ENCODE data around the gene RPUSD4.

Gene RPUSD4

DNA sequence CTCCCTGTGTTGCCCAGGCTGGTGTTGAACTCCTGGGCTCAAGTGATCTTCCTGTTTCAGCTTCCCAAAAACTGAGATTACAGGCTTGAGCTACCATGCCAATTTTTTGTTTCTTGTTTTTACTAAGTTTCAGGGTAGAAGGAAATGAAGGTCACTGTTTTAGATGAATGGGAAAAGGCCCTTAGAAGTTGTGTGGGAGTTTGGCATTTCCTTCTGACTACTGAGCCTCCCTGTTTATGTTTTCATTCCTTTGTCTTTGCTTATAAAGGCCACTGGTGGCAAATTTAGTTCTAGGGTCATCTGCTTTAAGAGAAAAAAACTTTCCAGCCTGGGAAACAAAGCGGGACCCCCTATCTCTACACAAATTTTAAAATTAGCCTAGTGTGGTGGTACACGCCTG is 35.2 kb upstream of the RPUSD4 start:
- FAIRE-seq: no peak
- DNase-seq (ENCODE audit: insufficient read length, low spot score): no peak
- no peak for TF ChIP-seq CTCF (IDR thresholded peaks at IDR 0.05; ENCODE audit: insufficient read depth, missing control alignments)

DNA sequence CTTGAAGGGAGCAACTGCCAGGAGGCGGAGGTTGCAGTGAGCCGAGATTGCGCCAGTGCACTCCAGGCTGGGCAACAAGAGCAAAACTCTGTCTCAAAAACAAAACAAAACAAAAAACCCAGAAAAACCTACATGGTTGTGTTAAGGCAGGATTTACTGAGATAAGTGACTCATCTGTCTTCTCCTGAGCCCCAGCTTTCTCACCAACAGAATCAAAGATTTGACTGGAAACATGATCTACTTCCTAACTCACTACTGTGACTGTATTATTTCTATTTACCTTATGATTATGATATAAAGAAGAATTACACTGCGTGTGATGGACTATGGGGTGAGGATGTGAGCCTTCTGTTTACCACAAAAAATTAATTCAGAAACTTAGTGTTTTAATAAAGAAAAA is 21.9 kb upstream of the RPUSD4 start:
- DNase-seq (ENCODE audit: insufficient read length, low spot score): no peak
- no peak for TF ChIP-seq CTCF (IDR thresholded peaks at IDR 0.05; ENCODE audit: insufficient read depth, missing control alignments)
- FAIRE-seq: no peak

- FAIRE-seq (no peak), DNase-seq (ENCODE audit: insufficient read length, low spot score) (no peak)
- TF ChIP-seq CTCF (IDR thresholded peaks at IDR 0.05; ENCODE audit: insufficient read depth, missing control alignments): no peak
Observed at GRCh38 chr11:126232683-126233082, 21.2 kb upstream of the RPUSD4 start.

- DNase-seq (ENCODE audit: insufficient read length, low spot score): no peak
- FAIRE-seq: peak; percentile 58
- TF ChIP-seq CTCF (IDR thresholded peaks at IDR 0.05; ENCODE audit: insufficient read depth, missing control alignments): no peak
Observed at GRCh38 chr11:126231725-126232459, 20.4 kb upstream of the RPUSD4 start.

DNA sequence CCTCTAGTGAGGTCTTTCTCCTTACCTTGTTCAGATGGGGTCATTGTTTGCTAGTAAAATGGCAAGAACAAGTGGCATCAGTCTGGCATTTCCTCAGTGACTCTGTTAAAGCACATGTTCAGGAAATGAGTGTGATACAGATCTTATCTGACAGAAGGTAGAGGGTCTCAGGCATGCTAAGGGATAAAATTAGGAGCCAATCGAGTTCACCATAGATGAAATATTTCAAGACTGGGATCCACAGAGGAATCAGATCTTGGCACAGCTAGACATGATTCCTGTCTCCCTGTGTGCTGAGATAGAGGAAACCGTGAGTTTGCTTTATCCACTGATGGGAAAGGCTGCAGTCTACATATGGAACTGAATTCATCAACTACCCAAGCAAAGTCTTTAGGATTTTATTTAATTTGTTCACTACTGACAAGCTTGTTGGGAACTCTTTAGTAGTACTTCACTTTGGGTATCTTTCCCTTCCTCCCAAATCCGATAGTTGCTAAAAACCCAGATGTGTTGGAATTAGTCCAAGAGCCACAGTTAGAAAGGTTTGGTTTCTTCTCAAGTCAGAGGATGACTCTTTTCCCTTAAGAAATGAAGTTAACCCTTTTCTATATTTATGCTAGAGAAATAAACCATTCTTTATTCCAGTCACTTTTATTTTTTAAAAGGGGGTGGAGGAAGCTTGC is 18.5 kb upstream of the RPUSD4 start:
- DNase-seq (ENCODE audit: insufficient read length, low spot score) (no peak), FAIRE-seq (no peak)
- TF ChIP-seq CTCF (IDR thresholded peaks at IDR 0.05; ENCODE audit: insufficient read depth, missing control alignments): no peak

DNA sequence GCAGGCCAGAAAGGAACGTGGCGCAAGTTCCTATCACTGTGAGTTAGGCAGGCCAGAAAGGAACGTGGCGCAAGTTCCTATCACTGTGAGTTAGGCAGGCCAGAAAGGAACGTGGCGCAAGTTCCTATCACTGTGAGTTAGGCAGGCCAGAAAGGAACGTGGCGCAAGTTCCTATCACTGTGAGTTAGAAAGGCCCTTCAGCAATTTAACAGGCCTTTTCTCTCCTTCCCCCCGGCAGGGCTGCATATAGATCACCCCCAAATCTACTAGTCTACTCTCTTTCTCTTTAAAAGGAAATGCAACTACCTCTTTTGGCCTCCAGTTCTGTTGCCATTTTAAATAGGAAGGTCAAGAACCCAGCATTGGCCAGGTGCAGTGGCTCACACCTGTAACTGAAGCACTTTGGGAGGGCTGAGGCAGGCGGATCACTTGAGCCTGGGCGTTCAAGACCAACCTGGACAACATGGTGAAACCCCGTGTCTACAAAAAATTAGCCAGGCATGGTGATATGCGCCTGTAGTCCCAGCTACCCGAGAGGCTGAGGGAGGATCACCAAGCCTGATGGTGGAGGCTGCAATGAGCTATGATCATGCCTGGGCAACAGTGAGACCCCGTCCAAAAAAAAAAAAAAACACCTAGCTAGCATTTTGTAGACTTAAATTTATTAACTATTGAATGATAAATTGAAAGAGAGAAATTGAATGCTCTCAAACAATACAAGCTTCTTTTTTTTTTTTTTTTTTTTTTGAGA is 15.1 kb upstream of the RPUSD4 start:
- TF ChIP-seq CTCF (IDR thresholded peaks at IDR 0.05; ENCODE audit: insufficient read depth, missing control alignments): no peak
- DNase-seq (ENCODE audit: insufficient read length, low spot score) (no peak), FAIRE-seq (no peak)
